Smooth muscle cell (in vitro differentiated cells): ENCODE measurements around the gene PLSCR5. TPM values are rescaled to one million over a fixed set of nuclear protein-coding genes. Genes with fewer than 3 reads are reported as not detected.
A peak's percentile ranks its signal among the peaks of the same experiment; 100 is the strongest.

Experiments used
- DNase-seq: peaks from one replicate; lab custom pipeline; 2025; ENCODE audit not compliant: unreplicated experiment; lab: John Stamatoyannopoulos, UW
- H2AFZ ChIP-seq: fragments of 200-600 bp; sonication (generic); 2 replicates; pipeline ENCODE4 v1.6.0; 2016; ENCODE audit warnings: antibody characterized with exemption, low read depth, mild to moderate bottlenecking
- H3F3A ChIP-seq: fragments of 200-600 bp; sonication (generic); 2 replicates; pipeline ENCODE4 v1.6.0; 2017; ENCODE audit warnings: antibody characterized with exemption, low read depth
- H3K27ac ChIP-seq: fragments of 200-600 bp; sonication (generic); 2 replicates; pipeline ENCODE4 v1.5.1; 2016; ENCODE audit warnings: low read depth, mild to moderate bottlenecking
- H3K27me3 ChIP-seq: fragments of 200-600 bp; sonication (generic); 2 replicates; pipeline ENCODE4 v1.6.1; 2016; ENCODE audit warnings: low read depth, mild to moderate bottlenecking
- H3K36me3 ChIP-seq: fragments of 200-600 bp; sonication (generic); 2 replicates; pipeline ENCODE4 v1.5.1; 2016; ENCODE audit warnings: low read depth
- H3K4me1 ChIP-seq: fragments of 200-600 bp; sonication (generic); 2 replicates; pipeline ENCODE4 v1.5.1; 2016; ENCODE audit warnings: low read depth
- H3K4me2 ChIP-seq: fragments of 200-600 bp; sonication (generic); 2 replicates; pipeline ENCODE4 v1.6.0; 2016; ENCODE audit warnings: mild to moderate bottlenecking
- H3K4me3 ChIP-seq: fragments of 200-600 bp; sonication (generic); 2 replicates; pipeline ENCODE4 v1.5.1; 2016; ENCODE audit warnings: mild to moderate bottlenecking
- H3K79me2 ChIP-seq: fragments of 200-600 bp; sonication (generic); 2 replicates; pipeline ENCODE4 v1.6.0; 2016; ENCODE audit warnings: low read depth, mild to moderate bottlenecking
- H3K9ac ChIP-seq: fragments of 200-600 bp; sonication (generic); 2 replicates; pipeline ENCODE4 v1.6.0; 2016; ENCODE audit warnings: low read depth
- H3K9me3 ChIP-seq: fragments of 200-600 bp; sonication (generic); replicated peaks from 2 replicates; pipeline ENCODE4 v1.5.1; 2016; ENCODE audit warnings: low read depth
- H4K20me1 ChIP-seq: fragments of 200-600 bp; sonication (generic); 2 replicates; pipeline ENCODE4 v1.6.0; 2016; ENCODE audit warnings: low read depth
- WGBS: methylation state at CpG from one replicate; pipeline ENCODE4 v1.1.7; 2016; ENCODE audit warnings: low lambda C conversion rate; 5-methylcytosine and 5-hydroxymethylcytosine counted together
- polyA plus RNA-seq: library from polyadenylated mRNA; unstranded; fragments of >200 nt; fragmentation: Nextera tagmentation; extraction: Ambion mirVana; gene quantifications from 2 replicates; pipeline ENCODE4 v1.2.1, GENCODE V29; 2016
- total RNA-seq: library from RNA; depleted of rRNA; stranded (reverse); fragments of >200 nt; gene quantifications from 2 replicates; pipeline ENCODE4 v1.2.3, GENCODE V29; 2014
- TF ChIP-seq, protein P1 (sequence below): fragments of 200-600 bp; sonication (generic); IDR thresholded peaks from 2 replicates; pipeline ENCODE4 v1.5.1; 2017; ENCODE audit warnings: borderline replicate concordance, mild to moderate bottlenecking, antibody characterized with exemption; ENCODE audit not compliant: insufficient read depth, poor library complexity, severe bottlenecking

PLSCR5 gene
- total and polyA plus RNA-seq, 2 experiments from 2014 or later = 0.49 TPM; not detected in 1

GRCh38 chr3:146646261-146646660 lies 41.1 kb upstream of the PLSCR5 start:
- Histone ChIP-seq H3K4me2 (no peak overlapping the region), H3K4me1 (no peaks in the 10 kb centered on the region), H2AFZ (no peak overlapping the region), H3K9me3 (no peaks in the 10 kb centered on the region), H3K36me3 (no peaks in the 10 kb centered on the region), H3K27me3 (no peaks in the 10 kb centered on the region), H3K4me3 (no peak overlapping the region), H4K20me1 (no peaks in the 10 kb centered on the region), H3K9ac (no peak overlapping the region), H3F3A (no peaks in the 10 kb centered on the region), H3K27ac (no peak overlapping the region), H3K79me2 (no peaks in the 10 kb centered on the region)
- DNase-seq = no peak
- TF ChIP-seq, protein P1, sequence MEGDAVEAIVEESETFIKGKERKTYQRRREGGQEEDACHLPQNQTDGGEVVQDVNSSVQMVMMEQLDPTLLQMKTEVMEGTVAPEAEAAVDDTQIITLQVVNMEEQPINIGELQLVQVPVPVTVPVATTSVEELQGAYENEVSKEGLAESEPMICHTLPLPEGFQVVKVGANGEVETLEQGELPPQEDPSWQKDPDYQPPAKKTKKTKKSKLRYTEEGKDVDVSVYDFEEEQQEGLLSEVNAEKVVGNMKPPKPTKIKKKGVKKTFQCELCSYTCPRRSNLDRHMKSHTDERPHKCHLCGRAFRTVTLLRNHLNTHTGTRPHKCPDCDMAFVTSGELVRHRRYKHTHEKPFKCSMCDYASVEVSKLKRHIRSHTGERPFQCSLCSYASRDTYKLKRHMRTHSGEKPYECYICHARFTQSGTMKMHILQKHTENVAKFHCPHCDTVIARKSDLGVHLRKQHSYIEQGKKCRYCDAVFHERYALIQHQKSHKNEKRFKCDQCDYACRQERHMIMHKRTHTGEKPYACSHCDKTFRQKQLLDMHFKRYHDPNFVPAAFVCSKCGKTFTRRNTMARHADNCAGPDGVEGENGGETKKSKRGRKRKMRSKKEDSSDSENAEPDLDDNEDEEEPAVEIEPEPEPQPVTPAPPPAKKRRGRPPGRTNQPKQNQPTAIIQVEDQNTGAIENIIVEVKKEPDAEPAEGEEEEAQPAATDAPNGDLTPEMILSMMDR = no peak
- 70% methylated on average over 4 of the region's 4 CpGs for WGBS

- Histone ChIP-seq H3K27me3 (no peaks in the 10 kb centered on the region), H3F3A (no peaks in the 10 kb centered on the region), H3K27ac (no peak overlapping the region), H3K36me3 (no peaks in the 10 kb centered on the region), H3K4me1 (no peaks in the 10 kb centered on the region), H2AFZ (no peak overlapping the region), H3K9me3 (no peaks in the 10 kb centered on the region), H3K79me2 (no peaks in the 10 kb centered on the region), H3K9ac (no peak overlapping the region), H4K20me1 (no peaks in the 10 kb centered on the region), H3K4me2 (no peak overlapping the region), H3K4me3 (no peak overlapping the region)
- no peak for DNase-seq
- 12% methylated on average over 3 of the region's 3 CpGs for WGBS
- TF ChIP-seq, protein P1 = peak; percentile 51
These were observed 36.1 kb upstream of the PLSCR5 start for GRCh38 chr3:146640955-146641867.

- Histone ChIP-seq H4K20me1 (no peaks in the 10 kb centered on the region), H3K27me3 (no peaks in the 10 kb centered on the region), H3F3A (no peaks in the 10 kb centered on the region), H3K9ac (no peak overlapping the region), H3K79me2 (no peaks in the 10 kb centered on the region), H3K4me1 (no peaks in the 10 kb centered on the region), H2AFZ (no peak overlapping the region), H3K27ac (no peak overlapping the region), H3K9me3 (no peaks in the 10 kb centered on the region), H3K4me2 (no peak overlapping the region), H3K36me3 (no peaks in the 10 kb centered on the region), H3K4me3 (no peak overlapping the region)
- no peak for DNase-seq
- TF ChIP-seq, protein P1 = no peak
- WGBS = 85% methylated on average over 1 of the region's 1 CpG
These were observed 35.2 kb upstream of the PLSCR5 start for GRCh38 chr3:146640361-146640760.

DNA sequence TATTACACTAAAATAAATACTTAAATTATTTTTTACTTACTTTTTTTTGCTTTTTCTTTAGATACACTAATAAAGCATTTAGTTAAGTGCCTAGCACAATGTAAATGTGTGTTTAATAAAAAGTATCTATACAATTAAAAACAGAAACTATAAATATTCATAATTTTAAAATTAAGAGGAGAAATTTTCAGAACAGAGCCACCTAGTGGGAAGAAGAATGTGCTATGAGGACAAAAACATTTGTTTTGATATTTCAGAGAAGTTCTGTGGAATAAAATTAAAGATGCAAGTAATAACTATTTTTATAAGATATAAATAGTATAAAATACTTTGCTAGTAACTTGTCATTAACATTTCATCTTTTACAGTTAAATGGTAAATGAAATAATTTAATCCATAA lies 33.6 kb upstream of the PLSCR5 start:
- Histone ChIP-seq H4K20me1 (no peaks in the 10 kb centered on the region), H3K79me2 (no peaks in the 10 kb centered on the region), H2AFZ (no peak overlapping the region), H3K4me1 (no peaks in the 10 kb centered on the region), H3K27ac (no peak overlapping the region), H3K9me3 (no peaks in the 10 kb centered on the region), H3K4me2 (no peak overlapping the region), H3K36me3 (no peaks in the 10 kb centered on the region), H3K27me3 (no peaks in the 10 kb centered on the region), H3F3A (no peaks in the 10 kb centered on the region), H3K4me3 (no peak overlapping the region), H3K9ac (no peak overlapping the region)
- TF ChIP-seq, protein P1 = peak; percentile 57
- no peak for DNase-seq
